NCI-H1436 treated with DMSO at 0.1 percent for 48 hours (cell line): ENCODE results near the gene ABCB1.
"Not testable (repeated sequence)": the region's sequence is repeated elsewhere in the genome, so short reads cannot be mapped to it uniquely, and the experiment has no call there.

ENCODE experiments used
- DNase-seq: peaks from one replicate; lab custom pipeline; 2025; lab: John Stamatoyannopoulos, UW

Gene ABCB1

DNA sequence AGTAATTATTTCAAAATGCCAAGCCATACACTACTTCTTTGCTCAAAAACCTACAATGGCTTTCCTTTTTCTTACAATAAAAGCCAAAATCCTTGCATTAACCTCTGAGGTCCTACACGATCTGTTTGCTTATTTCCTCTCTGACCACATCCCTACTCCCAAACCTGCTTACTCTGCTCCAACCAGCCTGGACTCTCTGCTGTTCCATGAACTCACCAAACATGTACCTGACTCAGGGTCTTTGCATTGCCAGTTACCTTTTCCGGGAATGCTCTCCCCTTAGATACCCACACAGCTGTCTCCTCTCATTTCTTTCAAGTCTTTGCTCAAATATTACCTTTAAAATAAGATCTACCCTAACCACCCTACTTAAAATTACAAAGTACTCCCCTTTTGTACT lies 127.5 kb downstream of the ABCB1 start:
- DNase-seq, result no peak

DNA sequence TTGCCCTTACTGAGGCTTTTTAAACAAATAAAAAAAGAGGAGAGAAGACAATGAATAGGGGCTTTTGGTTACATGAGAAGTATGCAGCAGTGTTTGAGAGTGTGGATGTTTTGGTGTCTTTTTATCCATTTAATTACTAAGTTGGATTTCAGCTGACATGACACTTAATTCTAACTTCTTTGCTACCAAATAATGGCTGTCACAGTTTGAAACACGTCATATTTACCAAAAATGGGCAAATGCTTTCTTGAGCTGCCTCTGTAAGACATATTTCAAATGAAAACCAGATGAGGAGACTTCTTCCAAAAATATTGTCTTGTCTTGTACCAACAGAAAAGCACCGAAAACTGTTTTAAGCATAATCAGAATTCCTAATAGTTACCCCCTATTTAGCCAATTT lies 129.2 kb downstream of the ABCB1 start:
- DNase-seq, result no peak

DNA sequence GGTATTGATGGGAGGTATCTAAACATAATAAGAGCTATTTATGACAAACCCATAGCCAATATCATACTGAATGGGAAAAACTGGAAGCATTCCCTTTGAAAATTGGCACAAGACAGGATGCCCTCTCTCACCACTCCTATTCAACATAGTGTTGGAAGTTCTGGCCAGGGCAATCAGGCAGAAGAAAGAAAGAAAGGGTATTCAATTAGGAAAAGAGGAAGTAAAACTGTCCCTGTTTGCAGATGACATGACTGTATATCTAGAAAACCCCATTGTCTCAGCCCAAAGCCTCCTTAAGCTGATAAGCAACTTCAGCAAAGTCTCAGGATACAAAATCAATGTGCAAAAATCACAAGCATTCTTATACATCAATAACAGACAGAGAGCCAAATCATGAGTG lies 131.5 kb downstream of the ABCB1 start:
- not testable (repeated sequence) for DNase-seq

DNA sequence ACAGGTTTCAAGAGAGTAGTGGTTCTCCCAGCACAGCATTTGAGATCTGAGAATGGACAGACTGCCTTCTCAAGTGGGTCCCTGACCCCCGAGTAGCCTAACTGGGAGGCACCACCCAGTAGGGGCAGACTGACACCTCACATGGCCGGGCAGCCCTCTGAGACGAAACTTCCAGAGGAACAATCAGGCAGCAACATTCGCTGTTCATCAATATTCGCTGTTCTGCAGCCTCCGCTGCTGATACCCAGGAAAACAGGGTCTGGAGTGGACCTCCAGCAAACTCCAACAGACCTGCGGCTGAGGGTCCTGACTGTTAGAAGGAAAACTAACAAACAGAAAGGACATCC lies 135.2 kb downstream of the ABCB1 start:
- DNase-seq, result not testable (repeated sequence)

DNA sequence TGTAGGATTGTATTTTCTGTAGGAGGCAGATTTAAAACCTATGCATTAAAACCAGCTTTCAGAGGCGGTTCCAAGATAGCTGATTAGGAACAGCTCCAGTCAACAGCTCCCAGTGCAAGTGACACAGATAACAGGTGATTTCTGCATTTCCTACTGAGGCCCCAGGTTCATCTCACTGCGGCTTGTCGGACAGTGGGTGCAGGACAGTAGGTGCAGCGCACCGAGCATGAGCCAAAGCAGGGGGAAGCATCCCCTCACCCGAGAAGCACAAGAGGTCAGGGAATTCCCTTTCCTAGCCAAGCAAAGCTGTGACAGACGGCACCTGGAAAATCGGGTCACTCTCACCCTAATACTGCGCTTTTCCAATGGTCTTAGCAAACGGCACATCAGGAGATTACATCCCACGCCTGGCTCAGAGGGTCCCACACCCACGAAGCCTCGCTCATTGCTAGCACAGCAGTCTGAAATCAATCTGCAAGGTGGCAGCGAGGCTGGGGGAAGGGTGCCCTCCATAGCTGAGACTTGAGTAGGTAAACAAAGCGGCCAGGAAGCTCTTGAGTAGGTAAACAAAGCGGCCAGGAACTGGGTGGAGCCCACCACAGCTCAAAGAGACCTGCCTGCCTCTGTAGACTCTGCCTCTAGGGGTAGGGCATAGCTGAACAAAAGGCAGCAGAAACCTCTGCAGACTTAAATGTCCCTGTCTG lies 135.7 kb downstream of the ABCB1 start:
- DNase-seq, result peak; percentile 15

DNA sequence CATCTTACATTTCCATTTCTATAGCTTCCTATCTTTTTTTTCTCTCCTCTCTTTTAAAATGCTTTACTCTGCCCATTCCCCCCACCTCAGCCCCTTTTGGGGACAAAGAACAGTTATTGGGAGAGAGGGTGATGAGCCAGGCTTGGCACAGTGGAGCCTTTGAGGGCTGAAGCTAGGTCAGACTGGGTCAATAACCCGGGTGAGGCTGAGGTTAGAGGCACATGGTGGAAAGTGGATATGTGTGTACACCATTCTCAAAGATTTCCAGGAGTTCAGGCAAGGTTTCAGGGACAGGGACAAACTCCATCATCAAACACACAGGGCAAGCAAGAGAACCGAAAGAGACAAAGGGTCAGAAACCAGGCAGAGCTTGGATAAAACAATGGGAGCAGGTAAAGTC lies 136.7 kb downstream of the ABCB1 start:
- no peak for DNase-seq

DNA sequence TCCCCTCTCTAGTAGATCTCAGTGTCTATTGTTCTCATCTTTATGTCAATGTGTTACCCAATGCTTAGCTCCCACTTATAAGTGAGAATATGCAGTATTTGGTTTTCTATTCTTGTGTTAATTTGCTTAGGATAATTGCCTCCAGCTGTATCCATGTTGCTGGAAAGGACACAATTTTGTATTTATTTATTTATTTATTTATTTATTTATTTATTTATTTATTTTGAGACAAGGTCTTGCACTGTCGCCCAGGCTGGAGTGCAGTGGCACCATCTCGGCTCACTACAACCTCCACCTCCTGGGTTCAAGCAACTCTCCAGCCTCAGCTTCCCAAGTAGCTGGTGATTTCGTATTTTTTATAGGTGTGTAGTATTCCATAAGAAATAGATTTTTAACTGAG lies 140.2 kb downstream of the ABCB1 start:
- DNase-seq, result not testable (repeated sequence)

DNA sequence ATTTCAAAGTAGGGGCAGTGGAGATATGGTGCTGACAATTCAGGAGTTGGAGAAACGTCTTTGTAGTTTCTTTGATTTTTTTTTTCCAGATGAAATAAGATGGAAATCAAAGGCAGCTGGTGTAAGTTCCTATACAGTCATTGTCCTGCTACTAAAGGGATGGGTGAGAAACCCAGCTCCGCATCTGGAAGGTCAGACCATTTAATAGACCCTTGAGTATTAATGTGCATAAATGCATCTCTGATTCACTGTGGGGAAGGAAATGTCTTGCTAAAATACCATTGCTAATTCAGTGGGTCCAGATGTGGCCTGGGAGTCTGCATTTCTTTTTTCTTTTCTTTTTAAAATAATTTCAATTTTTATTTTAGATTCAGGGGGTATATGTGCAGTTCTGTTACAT lies 140.7 kb downstream of the ABCB1 start:
- no peak for DNase-seq

DNA sequence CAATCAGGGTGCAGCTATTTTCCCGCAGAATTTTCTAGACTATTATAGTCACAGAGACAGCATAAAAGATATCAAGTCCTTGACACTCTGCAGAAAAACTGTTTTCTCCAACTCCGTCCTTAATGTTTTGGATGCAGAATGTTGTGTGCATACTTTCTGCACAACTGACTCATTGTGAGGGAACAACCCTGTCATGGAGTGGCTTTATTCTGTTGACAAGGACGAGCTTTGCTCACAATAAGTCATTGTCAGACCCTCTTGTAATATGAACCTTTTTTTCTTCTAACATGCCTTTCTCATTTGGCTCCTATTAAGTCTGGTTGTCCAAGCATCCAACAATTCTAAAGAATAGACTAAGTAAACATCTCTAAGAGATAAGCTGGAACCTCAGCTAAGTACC lies 142.5 kb downstream of the ABCB1 start:
- DNase-seq, result no peak

DNA sequence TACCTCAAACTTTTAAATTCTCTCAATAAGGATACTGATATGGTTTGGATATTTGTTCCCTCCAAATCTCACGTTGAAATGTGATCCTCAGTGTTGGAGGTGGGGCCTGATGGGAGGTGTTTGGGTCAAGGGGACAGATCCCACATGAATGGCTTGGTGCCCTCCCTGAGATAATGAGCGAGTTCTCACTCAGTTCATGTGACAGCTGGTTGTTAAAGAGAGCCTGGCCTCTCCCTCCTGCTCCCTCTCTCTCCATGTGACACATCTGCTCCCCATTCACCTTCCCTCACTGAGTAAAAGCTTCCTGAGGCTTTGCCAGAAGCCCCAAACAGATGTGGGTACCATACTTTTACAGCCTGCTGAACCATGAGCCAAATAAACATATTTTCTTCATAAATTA lies 144.4 kb downstream of the ABCB1 start:
- DNase-seq, result no peak
